Fibroblast of gingiva (primary cell): ENCODE data around the gene SMIM41.
"Not testable (repeated sequence)": the region's sequence is repeated elsewhere in the genome, so short reads cannot be mapped to it uniquely, and the experiment has no call there.

Source experiments
- DNase-seq: peaks from one replicate; pipeline ENCODE4 v3.0.0-alpha.2; 2011; ENCODE audit warnings: low read depth

SMIM41 gene

DNA sequence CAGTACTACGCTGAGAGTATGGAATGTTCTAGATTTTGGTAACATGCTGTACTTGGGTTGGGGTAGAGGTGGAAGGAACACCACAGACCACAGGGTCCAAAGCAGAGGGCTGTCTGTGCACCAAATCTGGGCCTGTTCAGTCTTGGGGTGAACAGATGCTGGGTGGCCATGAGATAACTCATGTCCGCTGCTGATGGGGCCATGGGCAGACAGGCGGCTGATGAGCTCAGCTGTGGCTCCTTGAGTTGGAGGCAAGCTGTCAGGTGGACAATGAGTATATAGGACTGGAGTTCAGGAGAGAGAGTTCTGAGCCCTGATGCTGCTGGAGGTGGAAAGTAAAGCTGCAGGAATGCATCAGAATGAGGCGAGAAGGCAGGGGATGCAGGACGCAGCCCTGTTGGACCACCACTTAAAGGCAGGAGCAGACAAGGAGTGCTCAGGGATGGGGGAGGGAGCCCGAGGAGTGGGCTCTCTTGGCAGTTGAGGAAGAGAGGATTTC is 6.2 kb downstream of the SMIM41 start:
- DNase-seq, result no peak

DNA sequence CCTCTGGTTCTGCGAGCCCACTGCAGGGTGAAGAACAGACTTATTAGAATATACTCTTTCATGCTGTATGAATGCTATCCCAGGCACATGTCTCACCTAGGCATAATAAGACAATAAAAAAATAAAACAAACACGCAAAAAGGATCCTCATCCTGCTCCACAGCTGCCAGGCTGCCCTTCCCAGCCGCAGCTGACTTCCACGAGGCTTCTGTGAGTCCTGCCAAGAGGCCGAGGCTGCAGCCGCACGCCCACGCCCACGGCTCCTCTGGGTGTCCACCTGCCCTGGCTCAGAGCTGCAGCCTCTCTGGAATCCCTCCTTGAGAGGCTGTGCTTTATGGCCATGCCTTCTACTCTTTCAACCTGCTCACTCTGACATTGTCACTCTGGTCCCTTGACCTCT is 6.9 kb downstream of the SMIM41 start:
- DNase-seq, result no peak

DNA sequence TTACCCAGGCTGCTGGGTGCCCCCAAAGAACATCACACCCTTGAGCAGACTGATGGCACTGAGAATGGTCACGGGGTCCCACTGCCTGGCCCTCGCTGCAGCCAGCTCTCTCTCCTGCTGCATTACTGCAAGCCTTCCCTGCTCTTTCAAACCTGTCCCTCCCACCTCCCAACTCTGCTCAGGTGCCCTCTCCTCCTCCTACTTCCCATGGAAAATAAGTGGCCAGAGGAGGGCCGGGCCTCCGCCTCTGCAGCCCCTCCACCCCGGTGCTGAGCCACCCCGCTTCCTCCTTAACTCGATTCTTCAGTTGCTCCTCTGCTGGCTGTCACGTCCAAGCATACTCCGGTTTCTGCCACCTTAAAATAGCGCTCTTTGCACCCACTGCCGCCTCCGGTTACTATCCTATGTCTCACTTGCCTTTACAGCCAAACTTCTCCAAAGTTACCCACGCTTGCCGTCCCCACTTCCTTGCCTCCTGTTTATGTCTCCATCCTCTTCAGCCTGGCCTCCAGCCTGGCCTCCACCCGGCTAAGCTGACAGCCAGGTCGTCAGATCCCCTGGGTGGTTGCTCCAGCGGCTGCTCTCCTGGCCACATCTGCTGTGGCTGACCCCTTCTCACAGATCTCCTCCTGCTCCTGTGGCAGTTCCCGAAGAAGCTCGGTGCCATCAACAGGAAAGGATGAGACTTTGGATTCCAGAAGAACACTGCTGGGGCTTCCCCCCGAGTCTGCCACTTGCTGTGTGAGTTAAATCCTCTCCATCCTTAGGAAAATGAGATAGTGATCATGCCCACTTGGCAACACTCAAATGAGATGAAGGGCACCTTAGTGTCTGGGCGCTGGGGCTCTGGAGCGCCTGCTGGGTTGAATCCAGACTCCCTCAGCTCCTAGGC is 7.7 kb downstream of the SMIM41 start:
- no peak for DNase-seq

GRCh38 chr12:52087961-52088820 is 8.7 kb downstream of the SMIM41 start:
- DNase-seq, result no peak

DNA sequence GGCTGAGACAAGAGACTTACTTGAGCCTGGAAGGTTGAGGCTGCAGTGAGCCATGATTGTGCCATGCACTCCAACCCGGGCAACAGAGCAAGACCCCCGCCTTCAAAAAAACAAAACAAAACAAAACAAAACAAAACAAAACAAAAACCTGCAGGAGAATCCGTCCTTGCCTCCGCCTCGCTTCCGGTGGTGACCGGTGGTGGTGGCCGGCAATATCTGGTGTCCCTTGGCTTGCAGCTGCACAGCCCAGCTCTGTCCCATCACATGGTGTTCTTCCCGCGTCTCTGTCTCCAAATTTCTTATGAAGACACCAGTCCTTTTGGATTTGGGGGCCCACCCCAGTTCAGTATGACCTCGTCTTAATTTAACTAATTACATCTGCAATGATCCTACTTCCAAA is 10.0 kb downstream of the SMIM41 start:
- DNase-seq, result no peak

GRCh38 chr12:52090291-52090690 is 10.8 kb downstream of the SMIM41 start:
- DNase-seq, result no peak

- DNase-seq, result no peak
Measured at GRCh38 chr12:52091061-52091460, 11.6 kb downstream of the SMIM41 start.

DNA sequence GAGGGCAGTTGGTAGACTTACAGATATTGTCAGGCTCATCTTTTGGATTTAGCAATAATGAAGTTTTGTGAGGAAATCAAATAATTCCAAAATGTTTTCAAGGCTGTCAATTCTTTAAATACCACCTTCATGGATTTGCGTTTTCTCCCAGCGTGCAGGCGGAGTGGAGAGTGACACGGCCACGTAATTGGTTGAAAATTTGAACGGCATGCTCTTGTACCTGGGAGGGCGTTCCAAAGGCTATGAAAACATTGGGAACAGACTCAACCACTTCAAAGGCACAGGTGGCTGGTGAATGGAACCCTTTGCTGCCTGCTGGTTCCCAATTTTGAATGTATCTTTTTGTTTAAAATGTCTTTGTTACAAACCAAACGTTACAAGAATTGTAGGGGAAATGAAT is 12.4 kb downstream of the SMIM41 start:
- DNase-seq, result no peak

DNA sequence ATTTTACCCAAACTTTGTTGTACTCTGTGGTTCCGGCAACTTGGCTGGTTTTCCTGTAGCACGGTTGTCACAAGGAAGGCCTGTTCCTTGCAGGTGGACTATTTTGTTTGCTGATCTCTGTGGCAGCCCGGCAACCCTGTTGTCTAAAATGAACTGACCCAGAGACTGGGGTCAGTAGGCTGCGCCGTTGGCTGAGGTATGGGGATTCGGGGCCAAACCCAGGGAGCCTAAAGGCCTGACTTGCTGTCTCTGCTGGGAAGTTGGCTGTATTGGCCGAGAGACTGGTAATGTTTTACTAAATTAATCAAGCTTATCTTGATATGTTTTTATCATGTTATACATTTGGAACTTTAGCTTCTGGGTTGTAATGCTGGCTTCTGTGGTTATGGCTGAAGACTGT is 13.8 kb downstream of the SMIM41 start:
- no peak for DNase-seq

DNA sequence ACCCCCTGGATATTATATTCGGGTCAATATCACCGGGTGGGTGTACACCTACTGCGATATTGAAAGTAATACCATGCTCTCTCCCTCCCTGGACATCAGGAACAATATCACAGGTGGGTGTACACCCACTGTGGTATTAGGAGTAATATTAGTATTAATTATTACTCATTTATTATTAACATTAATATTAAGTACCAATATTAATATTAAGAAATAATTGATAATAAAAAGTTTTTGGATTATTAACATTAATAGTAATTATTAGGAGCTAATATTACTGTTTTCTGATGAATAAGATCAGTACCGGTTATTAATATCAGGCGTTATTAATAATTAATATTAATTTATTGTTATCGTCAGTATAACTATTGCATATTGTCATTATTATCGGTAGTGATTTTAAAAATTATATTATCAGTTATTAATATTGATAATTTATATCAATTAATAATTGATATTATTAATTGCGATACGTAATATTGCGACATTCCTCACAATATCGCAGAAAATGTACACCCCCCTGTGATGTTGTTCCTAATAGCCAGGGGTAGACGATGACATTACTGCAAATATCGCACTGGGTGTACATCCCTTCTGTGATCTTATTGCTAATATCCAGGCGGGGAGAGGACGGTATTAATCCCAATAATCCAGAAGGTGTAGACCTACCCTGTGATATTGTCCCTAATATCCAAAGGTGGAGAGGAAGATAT is 17.0 kb downstream of the SMIM41 start:
- DNase-seq, result no peak

DNA sequence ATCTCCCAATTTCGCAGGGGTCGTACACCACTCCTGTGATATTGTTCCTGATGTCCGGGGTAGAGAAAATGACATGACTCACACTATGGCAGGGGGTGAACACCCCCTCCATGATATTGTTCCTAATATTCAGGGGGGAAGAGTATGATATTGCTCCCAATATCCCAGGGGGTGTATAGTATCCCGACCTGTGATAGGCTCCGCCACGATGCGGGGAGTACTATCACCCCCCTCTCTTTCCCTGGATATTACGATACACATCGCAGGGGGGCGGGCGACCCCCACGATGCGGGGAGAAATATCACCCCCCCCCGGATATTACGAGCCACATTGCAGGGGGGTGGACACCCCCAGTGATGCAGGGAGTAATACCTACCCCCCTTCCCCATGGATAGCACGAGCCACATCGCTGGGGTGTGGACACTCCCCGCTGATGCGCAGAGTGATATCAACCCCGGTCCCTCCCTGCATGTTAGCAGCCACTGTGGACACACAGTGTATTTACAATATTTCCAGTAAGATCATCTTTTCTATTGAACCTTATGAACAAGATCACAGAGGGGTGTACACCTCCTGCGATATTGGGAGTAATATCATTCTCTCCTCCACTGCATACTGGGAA is 17.7 kb downstream of the SMIM41 start:
- no peak for DNase-seq

- not testable (repeated sequence) for DNase-seq
Measured at GRCh38 chr12:52104431-52105089, 25.1 kb downstream of the SMIM41 start.

DNA sequence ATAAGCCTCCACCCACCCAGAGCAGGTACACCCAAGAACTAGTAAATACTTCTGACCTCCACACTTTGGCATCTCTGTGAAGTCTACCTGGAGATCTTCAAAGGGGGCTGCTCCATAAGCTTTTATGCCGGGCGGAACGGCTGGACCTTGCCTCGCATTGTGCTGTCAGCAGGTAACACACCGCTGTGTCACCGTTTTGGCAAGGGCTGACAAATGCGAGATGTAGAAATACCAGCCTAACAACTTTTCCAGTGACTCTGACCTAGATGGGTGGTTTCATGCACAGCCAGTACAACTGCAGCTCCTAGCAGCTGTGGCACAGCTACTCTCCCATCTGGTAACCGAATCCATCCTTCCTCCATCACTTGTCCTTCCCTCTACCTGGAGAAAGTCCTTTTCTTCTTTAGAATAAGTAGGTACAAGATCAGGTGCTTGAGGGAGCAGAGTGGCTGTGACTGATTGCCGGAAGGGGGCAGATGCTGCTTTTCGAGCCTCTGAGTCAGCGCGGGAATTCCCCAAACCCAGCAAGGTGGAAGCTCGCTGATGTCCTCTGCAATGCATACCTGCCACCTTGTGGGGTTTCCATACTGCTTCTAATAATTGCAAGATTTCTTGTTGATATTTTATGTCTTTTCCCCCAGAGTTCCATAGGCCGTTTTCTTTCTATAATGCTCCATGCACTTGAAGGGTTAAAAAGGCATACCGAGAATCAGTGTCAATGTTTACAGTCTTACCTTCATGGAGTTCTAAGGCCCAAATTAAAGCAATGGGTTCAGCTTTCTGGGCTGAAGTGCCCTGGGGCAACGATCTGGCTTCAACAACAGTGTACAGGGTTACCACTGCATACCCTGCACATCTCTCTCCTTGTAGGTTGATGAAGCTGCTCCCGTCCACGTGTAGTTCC is 37.0 kb downstream of the SMIM41 start:
- DNase-seq, result not testable (repeated sequence)

GRCh38 chr12:52117806-52118475 is 38.4 kb downstream of the SMIM41 start:
- DNase-seq, result not testable (repeated sequence)

DNA sequence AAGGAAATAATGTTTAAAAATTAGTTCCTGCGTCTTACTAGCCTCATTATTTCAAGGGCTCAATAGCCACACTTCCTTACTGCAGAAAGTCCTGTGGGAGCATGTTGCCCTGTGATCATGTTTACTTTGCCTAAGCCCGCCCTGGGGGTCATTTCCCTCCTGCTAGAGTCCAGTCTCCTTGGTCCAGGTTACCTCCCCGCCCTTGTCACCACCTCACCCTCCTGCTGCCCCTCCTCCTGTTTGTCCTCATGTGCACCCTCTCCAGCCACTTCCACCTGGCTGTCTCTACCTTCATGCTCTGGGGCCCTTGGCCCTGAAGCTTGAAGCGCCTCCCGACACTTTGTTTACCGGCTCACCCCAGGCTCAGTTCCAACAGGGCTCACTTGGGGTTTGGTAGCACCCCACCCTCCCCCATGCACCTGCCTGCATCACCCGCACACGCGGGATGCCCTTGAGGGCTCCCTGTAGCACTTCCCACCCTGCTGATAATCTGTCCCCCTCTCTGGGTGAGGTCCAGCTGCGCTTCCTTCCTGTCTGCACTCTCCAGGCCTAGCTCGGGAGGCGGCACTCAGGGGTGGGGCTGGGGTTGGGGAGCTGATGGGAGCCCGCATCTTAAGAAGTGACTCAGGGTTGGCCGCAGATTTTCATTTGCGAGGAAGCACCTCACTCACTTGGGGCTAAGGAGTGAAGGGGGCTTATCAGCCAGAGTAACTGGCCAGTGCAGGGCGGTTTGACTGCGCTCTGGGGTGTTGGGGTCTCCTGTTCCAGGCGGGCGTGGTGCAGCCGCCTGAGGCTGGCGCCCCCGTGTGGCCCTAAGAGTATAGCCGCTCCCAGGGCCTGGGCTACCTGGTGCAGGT is 40.1 kb downstream of the SMIM41 start:
- DNase-seq, result no peak

GRCh38 chr12:52120951-52121823 is 41.7 kb downstream of the SMIM41 start:
- no peak for DNase-seq

- peak; percentile 33 for DNase-seq
Measured at GRCh38 chr12:52121824-52122539, 42.5 kb downstream of the SMIM41 start.
